ENCODE measurements around the gene SPRY2. TPM values are rescaled to one million over a fixed set of nuclear protein-coding genes. Genes with fewer than 3 reads are reported as not detected.

SPRY2 gene
- polyA plus RNA-seq, 2 of the 4 experiments (the other 2 are of a cell fraction) = 5.9 to 23.1 TPM

DNA sequence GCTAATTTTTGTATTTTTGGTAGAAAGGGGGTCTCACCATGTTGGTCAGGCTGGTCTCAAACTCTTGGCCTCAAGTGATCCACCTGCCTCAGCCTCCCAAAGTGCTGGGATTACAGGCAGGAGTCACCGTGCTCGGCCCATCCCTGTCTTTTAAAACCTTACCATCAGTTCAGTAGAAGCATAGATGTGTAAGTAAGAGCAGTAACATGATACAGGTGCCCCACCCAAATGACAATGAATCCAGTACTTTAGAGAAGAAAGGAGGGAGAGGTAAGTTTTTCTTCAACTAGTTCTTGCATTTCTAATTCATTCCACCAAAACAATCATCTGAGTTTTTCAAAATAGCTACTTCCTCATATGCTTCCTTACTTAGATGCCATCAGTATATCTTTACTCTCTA, 21.9 kb downstream of the SPRY2 start:
- CTCF ChIA-PET = no interaction called here
- no peak overlapping the region for H3K4me2 ChIP-seq
- DNase-seq (ENCODE audit: low read depth in 1 of 2, low spot score in 1 of 2) (no peak), FAIRE-seq (no peak), ATAC-seq (no peak)
- POLR2A ChIA-PET = no interaction called here
- TF ChIP-seq TP53 (CRISPR knock-in tag; IDR thresholded peaks at IDR 0.05) (no peak), RNF2 (IDR thresholded peaks at IDR 0.05; ENCODE audit: borderline replicate concordance, low read depth) (no peak), ZNF302 (CRISPR knock-in tag; IDR thresholded peaks at IDR 0.05) (no peak), HOXA7 (CRISPR knock-in tag; IDR thresholded peaks at IDR 0.05) (no peak), BHLHE40 (IDR thresholded peaks at IDR 0.05; ENCODE audit: low read depth, low read length) (no peak)
- H3K4me3 ChIP-seq = no peak overlapping the region
- no peak overlapping the region for H3K27ac ChIP-seq
- no peaks in the 10 kb centered on the region for H3K9me3 ChIP-seq
- H3K4me1 ChIP-seq = no peaks in the 10 kb centered on the region
- WGBS (ENCODE audit: missing lambda C conversion rate) = 95% methylated on average over 2 of the region's 2 CpGs

DNA sequence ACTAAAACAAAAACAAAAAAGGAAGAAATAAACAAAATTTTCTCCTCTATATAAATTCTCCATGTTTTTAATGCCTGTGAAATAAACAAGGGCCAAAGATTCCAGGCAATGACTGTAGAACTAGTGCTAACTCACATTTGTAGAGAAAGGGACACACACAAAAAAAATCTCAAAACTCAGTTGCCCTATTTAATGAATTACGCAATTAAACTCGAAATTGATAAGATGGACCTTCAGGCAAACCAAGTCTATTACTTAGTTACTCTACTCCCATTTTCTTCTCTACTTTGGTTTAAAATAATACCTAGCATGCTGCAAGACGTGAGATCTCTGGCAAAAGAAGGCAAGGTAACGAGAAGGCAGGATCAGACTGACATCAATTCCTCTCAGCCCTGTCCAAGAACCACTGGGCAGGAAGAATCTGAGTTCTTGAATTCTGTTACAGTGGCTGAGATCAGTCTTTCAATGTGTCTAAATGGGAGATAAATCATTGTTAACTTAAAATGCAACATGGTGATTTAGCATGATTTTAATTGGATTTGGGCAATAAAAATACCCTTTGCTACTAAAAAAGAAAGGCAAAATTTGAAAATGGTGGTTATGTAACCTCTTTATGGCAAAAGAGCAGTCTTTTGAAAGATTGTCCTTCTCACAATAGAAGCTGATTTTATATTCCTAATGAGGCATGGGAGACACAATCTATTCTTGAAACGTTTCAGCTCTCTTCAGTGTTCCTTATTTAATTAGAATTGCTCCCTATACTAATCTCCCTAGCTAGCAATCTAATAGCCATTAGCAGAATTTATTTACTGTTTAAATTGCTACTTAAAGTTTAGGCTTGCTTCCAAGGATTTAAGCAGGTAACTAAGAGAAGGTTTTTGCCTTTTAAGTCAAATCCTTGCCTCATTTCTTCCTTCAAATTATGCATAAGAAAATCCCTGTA, 25.9 kb downstream of the SPRY2 start:
- no peak overlapping the region for H3K27ac ChIP-seq
- no peak for TF ChIP-seq POLR2A (IDR thresholded peaks at IDR 0.05; ENCODE audit: low read length)
- TF ChIP-seq GATA3 (IDR thresholded peaks at IDR 0.05; ENCODE audit: borderline replicate concordance) = no peak
- TF ChIP-seq BHLHE40 (IDR thresholded peaks at IDR 0.05; ENCODE audit: low read depth, low read length) = no peak
- TF ChIP-seq, protein P1, sequence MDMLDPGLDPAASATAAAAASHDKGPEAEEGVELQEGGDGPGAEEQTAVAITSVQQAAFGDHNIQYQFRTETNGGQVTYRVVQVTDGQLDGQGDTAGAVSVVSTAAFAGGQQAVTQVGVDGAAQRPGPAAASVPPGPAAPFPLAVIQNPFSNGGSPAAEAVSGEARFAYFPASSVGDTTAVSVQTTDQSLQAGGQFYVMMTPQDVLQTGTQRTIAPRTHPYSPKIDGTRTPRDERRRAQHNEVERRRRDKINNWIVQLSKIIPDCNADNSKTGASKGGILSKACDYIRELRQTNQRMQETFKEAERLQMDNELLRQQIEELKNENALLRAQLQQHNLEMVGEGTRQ (IDR thresholded peaks at IDR 0.05) = no peak
- no peak for TF ChIP-seq SMC3 (IDR thresholded peaks at IDR 0.05)
- TF ChIP-seq, protein P2, sequence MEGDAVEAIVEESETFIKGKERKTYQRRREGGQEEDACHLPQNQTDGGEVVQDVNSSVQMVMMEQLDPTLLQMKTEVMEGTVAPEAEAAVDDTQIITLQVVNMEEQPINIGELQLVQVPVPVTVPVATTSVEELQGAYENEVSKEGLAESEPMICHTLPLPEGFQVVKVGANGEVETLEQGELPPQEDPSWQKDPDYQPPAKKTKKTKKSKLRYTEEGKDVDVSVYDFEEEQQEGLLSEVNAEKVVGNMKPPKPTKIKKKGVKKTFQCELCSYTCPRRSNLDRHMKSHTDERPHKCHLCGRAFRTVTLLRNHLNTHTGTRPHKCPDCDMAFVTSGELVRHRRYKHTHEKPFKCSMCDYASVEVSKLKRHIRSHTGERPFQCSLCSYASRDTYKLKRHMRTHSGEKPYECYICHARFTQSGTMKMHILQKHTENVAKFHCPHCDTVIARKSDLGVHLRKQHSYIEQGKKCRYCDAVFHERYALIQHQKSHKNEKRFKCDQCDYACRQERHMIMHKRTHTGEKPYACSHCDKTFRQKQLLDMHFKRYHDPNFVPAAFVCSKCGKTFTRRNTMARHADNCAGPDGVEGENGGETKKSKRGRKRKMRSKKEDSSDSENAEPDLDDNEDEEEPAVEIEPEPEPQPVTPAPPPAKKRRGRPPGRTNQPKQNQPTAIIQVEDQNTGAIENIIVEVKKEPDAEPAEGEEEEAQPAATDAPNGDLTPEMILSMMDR (IDR thresholded peaks at IDR 0.05) = no peak
- TF ChIP-seq, protein P3, sequence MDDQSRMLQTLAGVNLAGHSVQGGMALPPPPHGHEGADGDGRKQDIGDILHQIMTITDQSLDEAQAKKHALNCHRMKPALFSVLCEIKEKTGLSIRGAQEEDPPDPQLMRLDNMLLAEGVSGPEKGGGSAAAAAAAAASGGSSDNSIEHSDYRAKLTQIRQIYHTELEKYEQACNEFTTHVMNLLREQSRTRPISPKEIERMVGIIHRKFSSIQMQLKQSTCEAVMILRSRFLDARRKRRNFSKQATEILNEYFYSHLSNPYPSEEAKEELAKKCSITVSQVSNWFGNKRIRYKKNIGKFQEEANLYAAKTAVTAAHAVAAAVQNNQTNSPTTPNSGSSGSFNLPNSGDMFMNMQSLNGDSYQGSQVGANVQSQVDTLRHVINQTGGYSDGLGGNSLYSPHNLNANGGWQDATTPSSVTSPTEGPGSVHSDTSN (IDR thresholded peaks at IDR 0.05) = no peak
- TF ChIP-seq, protein P4, sequence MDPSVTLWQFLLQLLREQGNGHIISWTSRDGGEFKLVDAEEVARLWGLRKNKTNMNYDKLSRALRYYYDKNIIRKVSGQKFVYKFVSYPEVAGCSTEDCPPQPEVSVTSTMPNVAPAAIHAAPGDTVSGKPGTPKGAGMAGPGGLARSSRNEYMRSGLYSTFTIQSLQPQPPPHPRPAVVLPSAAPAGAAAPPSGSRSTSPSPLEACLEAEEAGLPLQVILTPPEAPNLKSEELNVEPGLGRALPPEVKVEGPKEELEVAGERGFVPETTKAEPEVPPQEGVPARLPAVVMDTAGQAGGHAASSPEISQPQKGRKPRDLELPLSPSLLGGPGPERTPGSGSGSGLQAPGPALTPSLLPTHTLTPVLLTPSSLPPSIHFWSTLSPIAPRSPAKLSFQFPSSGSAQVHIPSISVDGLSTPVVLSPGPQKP (IDR thresholded peaks at IDR 0.05; ENCODE audit: low read depth, low read length) = no peak
- TF ChIP-seq, protein P5, sequence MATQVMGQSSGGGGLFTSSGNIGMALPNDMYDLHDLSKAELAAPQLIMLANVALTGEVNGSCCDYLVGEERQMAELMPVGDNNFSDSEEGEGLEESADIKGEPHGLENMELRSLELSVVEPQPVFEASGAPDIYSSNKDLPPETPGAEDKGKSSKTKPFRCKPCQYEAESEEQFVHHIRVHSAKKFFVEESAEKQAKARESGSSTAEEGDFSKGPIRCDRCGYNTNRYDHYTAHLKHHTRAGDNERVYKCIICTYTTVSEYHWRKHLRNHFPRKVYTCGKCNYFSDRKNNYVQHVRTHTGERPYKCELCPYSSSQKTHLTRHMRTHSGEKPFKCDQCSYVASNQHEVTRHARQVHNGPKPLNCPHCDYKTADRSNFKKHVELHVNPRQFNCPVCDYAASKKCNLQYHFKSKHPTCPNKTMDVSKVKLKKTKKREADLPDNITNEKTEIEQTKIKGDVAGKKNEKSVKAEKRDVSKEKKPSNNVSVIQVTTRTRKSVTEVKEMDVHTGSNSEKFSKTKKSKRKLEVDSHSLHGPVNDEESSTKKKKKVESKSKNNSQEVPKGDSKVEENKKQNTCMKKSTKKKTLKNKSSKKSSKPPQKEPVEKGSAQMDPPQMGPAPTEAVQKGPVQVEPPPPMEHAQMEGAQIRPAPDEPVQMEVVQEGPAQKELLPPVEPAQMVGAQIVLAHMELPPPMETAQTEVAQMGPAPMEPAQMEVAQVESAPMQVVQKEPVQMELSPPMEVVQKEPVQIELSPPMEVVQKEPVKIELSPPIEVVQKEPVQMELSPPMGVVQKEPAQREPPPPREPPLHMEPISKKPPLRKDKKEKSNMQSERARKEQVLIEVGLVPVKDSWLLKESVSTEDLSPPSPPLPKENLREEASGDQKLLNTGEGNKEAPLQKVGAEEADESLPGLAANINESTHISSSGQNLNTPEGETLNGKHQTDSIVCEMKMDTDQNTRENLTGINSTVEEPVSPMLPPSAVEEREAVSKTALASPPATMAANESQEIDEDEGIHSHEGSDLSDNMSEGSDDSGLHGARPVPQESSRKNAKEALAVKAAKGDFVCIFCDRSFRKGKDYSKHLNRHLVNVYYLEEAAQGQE (IDR thresholded peaks at IDR 0.05) = no peak
- no peak for TF ChIP-seq MAFK (IDR thresholded peaks at IDR 0.05; ENCODE audit: partially characterized antibody)
- no peak for TF ChIP-seq EHF (CRISPR knock-in tag; IDR thresholded peaks at IDR 0.05)
- TF ChIP-seq FOXS1 (CRISPR knock-in tag; IDR thresholded peaks at IDR 0.05) = no peak
- TF ChIP-seq CEBPB (IDR thresholded peaks at IDR 0.05) = no peak
- no peak for TF ChIP-seq MAZ (IDR thresholded peaks at IDR 0.05; ENCODE audit: borderline replicate concordance, low read depth, low read length)
- TF ChIP-seq HOXA7 (CRISPR knock-in tag; IDR thresholded peaks at IDR 0.05) = no peak
- no peak for TF ChIP-seq RFX5 (IDR thresholded peaks at IDR 0.05)
- TF ChIP-seq CBX8 (IDR thresholded peaks at IDR 0.05) = no peak
- no peak for TF ChIP-seq POLR2AphosphoS2 (conservative IDR thresholded peaks at IDR 0.05; ENCODE audit: low read length)
- no peak for TF ChIP-seq RARB (CRISPR knock-in tag; IDR thresholded peaks at IDR 0.05)
- TF ChIP-seq, protein P6, sequence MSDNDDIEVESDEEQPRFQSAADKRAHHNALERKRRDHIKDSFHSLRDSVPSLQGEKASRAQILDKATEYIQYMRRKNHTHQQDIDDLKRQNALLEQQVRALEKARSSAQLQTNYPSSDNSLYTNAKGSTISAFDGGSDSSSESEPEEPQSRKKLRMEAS (IDR thresholded peaks at IDR 0.05) = no peak
- ATAC-seq (no peak), DNase-seq (ENCODE audit: low read depth in 1 of 2, low spot score in 1 of 2) (no peak), FAIRE-seq (no peak)
- H3K4me2 ChIP-seq = no peak overlapping the region
- CTCF ChIA-PET = no interaction called here
- no peak overlapping the region for H3K4me3 ChIP-seq
- H3K9me3 ChIP-seq = no peaks in the 10 kb centered on the region
- POLR2A ChIA-PET = no interaction called here
- 77% methylated on average over 5 of the region's 5 CpGs for WGBS (ENCODE audit: missing lambda C conversion rate)
- peaks cover 7% of the 10 kb centered on the region; the same call in 2 of the 3 replicates for H3K4me1 ChIP-seq

Data from A549 (cell line).